MM.1S (cell line): Measurements from ENCODE around the gene REX1BD.
"Not testable (repeated sequence)": the region's sequence is repeated elsewhere in the genome, so short reads cannot be mapped to it uniquely, and the experiment has no call there.

Source experiments
- DNase-seq: peaks from one replicate; pipeline ENCODE4 v3.0.0-alpha.2; 2015
- H2AFZ ChIP-seq: fragments of 300-600 bp; sonication (generic); 2 replicates; pipeline ENCODE4 v1.6.0; 2016; ENCODE audit warnings: antibody characterized with exemption, low read length
- H3F3A ChIP-seq: fragments of 300-600 bp; sonication (generic); 2 replicates; pipeline ENCODE4 v1.6.1; 2016; ENCODE audit warnings: mild to moderate bottlenecking, antibody characterized with exemption, low read length, moderate library complexity, mixed read lengths; ENCODE audit not compliant: insufficient read depth
- H3K27ac ChIP-seq: fragments of 300-600 bp; sonication (generic); 2 replicates; pipeline ENCODE4 v1.5.1; 2016; ENCODE audit warnings: mild to moderate bottlenecking, low read length
- H3K27me3 ChIP-seq: fragments of 300-600 bp; sonication (generic); replicated peaks from 2 replicates; pipeline ENCODE4 v1.6.0; 2016; ENCODE audit warnings: low read length; ENCODE audit not compliant: insufficient read depth
- H3K36me3 ChIP-seq: fragments of 300-600 bp; sonication (generic); replicated peaks from 2 replicates; pipeline ENCODE4 v1.6.1; 2016; ENCODE audit warnings: mild to moderate bottlenecking, low read length, mixed read lengths; ENCODE audit not compliant: insufficient read depth
- H3K4me1 ChIP-seq: fragments of 300-600 bp; sonication (generic); 2 replicates; pipeline ENCODE4 v1.6.1; 2016; ENCODE audit warnings: low read length, mixed read lengths
- H3K4me2 ChIP-seq: fragments of 300-600 bp; sonication (generic); 2 replicates; pipeline ENCODE4 v1.6.0; 2016; ENCODE audit warnings: low read depth, low read length
- H3K4me3 ChIP-seq: fragments of 300-600 bp; sonication (generic); 2 replicates; pipeline ENCODE4 v1.5.1; 2016; ENCODE audit warnings: low read length, mixed read lengths
- H3K79me2 ChIP-seq: fragments of 300-600 bp; sonication (generic); 2 replicates; pipeline ENCODE4 v1.6.1; 2016; ENCODE audit warnings: mixed run types, low read length, mixed read lengths
- H3K9ac ChIP-seq: fragments of 300-600 bp; sonication (generic); 2 replicates; pipeline ENCODE4 v1.6.1; 2016; ENCODE audit warnings: low read length, mixed read lengths
- H3K9me2 ChIP-seq: fragments of 300-600 bp; sonication (generic); replicated peaks from 2 replicates; pipeline ENCODE4 v1.6.1; 2016; ENCODE audit warnings: mild to moderate bottlenecking, low read length, mixed read lengths; ENCODE audit not compliant: insufficient read depth
- H3K9me3 ChIP-seq: fragments of 300-600 bp; sonication (generic); replicated peaks from 2 replicates; pipeline ENCODE4 v1.6.1; 2016; ENCODE audit warnings: mild to moderate bottlenecking, low read length, mixed read lengths; ENCODE audit not compliant: insufficient read depth
- H4K20me1 ChIP-seq: fragments of 300-600 bp; sonication (generic); 2 replicates; pipeline ENCODE4 v1.6.1; 2016; ENCODE audit warnings: mild to moderate bottlenecking, low read length, moderate library complexity, mixed read lengths; ENCODE audit not compliant: insufficient read depth
- CTCF ChIP-seq: fragments of 300-600 bp; sonication (generic); IDR thresholded peaks from 2 replicates; pipeline ENCODE4 v1.5.1; 2016; ENCODE audit warnings: antibody characterized with exemption, low read length, mixed read lengths
- EZH2 ChIP-seq: fragments of 300-600 bp; sonication (generic); optimal IDR thresholded peaks from 2 replicates; pipeline ENCODE3; 2017; ENCODE audit warnings: low read depth, mild to moderate bottlenecking, antibody characterized with exemption, low read length, mixed read lengths
- EZH2phosphoT487 ChIP-seq: fragments of 300-600 bp; sonication (generic); IDR thresholded peaks from 2 replicates; pipeline ENCODE4 v1.6.1; 2018; ENCODE audit warnings: antibody characterized with exemption, low read length

Gene REX1BD

GRCh38 chr19:18591735-18592385, 3.3 kb downstream of the REX1BD start:
- H3K4me1 ChIP-seq, result peaks cover 10% of the 10 kb centered on the region
- no peak overlapping the region for H3K4me3 ChIP-seq
- H3K27ac ChIP-seq, result no peak overlapping the region
- H3K9ac ChIP-seq, result no peak overlapping the region
- H3K27me3 ChIP-seq, result peaks cover 6% of the 10 kb centered on the region; the same call in 1 of the 2 replicates
- no peak for DNase-seq
- no peak overlapping the region for H3K4me2 ChIP-seq
- H3F3A ChIP-seq, result peaks cover 20% of the 10 kb centered on the region
- H3K9me3 ChIP-seq, result no peaks in the 10 kb centered on the region
- no peaks in the 10 kb centered on the region for H4K20me1 ChIP-seq
- TF ChIP-seq EZH2 (no peak), EZH2phosphoT487 (no peak), CTCF (no peak)
- peaks cover 16% of the 10 kb centered on the region for H3K79me2 ChIP-seq
- no peaks in the 10 kb centered on the region for H3K9me2 ChIP-seq
- H2AFZ ChIP-seq, result no peak overlapping the region
- H3K36me3 ChIP-seq, result 0 out of 2 replicates have a peak, but pooled peaks cover 7% of the 10 kb centered on the region

DNA sequence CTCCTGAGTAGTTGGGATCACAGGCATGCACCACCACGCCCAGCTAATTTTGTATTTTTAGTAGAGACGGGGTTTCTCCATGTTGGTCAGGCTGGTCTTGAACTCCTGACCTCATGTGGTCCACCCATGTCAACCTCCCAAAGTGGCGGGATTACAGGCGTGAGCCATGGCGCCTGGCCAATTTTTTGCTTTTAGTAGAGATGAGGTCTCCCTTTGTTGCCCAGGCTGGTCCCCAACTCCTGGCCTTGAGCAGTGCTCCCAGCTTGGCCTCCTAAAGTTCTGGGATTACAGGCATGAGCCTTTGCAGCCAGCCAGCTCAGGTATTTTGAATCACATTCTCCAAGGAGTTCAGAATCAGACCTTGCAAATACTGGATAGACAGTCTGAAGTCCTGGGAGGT, 4.1 kb downstream of the REX1BD start:
- peaks cover 16% of the 10 kb centered on the region for H3K79me2 ChIP-seq
- not testable (repeated sequence) for H3K36me3 ChIP-seq, H3K9ac ChIP-seq, H3K4me3 ChIP-seq, H3K4me2 ChIP-seq, DNase-seq, H3K9me3 ChIP-seq, H3K27me3 ChIP-seq, H2AFZ ChIP-seq, H4K20me1 ChIP-seq, H3K9me2 ChIP-seq, H3K27ac ChIP-seq
- H3F3A ChIP-seq, result peaks cover 20% of the 10 kb centered on the region
- peaks cover 10% of the 10 kb centered on the region for H3K4me1 ChIP-seq

DNA sequence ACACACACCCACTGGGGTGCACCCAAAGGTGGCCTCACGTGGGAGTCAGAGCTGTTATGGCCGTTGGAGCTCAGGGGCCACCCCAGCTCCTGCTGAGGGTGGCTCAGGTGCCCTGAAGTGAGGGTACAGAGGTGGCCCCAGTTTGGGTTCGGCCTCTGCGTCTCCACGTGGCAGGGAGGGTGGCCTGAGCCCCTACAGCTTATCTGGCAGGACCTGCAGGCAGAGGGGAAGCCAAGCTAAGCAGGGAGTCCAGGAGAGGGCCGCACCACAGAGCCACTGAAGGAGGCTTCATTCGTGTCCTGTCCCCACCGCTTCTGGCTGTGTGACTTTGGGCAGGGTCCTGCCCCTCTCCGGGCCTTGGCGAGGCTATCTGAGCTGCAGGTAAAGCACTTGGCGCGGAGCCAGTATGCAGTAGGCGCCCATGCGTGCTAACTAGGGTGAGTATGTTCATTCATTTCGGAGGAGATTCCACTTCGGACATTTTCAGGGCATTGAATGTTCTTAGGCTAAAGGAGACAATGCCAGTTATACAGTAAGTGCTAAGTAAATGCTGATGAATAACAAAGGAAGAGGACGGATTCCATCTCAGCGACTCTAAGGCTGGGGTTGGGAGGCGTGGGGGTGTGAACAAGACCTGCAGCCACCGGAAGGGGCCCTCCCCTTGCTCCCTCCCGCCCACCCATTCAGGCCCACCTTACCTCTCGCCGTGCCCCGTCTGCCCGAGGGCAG, 4.9 kb downstream of the REX1BD start:
- Histone ChIP-seq H3F3A (peaks cover 17% of the 10 kb centered on the region), H3K4me2 (peak overlapping the region; percentile 99; the same call in 1 of the 2 replicates), H3K9ac (no peak overlapping the region), H3K4me3 (no peak overlapping the region; the same call in 1 of the 2 replicates), H2AFZ (no peak overlapping the region), H3K27me3 (peaks cover 16% of the 10 kb centered on the region), H3K36me3 (0 out of 2 replicates have a peak, but pooled peaks cover 7% of the 10 kb centered on the region), H3K27ac (no peak overlapping the region), H4K20me1 (no peaks in the 10 kb centered on the region), H3K79me2 (peaks cover 16% of the 10 kb centered on the region), H3K4me1 (peaks cover 5% of the 10 kb centered on the region), H3K9me2 (no peaks in the 10 kb centered on the region), H3K9me3 (no peaks in the 10 kb centered on the region)
- no peak for DNase-seq
- TF ChIP-seq EZH2, result no peak
- no peak for TF ChIP-seq EZH2phosphoT487
- TF ChIP-seq CTCF, result no peak
